Pulmonary artery endothelial cell (primary cell): Measurements from ENCODE around the gene FAM163B. TPM values are rescaled to one million over a fixed set of nuclear protein-coding genes. Genes with fewer than 3 reads are reported as not detected.

ENCODE experiments used
- DNase-seq: peaks from one replicate; pipeline ENCODE4 v3.0.0-alpha.2; 2011; ENCODE audit warnings: low read depth, low spot score
- total RNA-seq: library from RNA; depleted of rRNA; stranded (reverse); fragments of >200 nt; gene quantifications from 2 replicates; pipeline ENCODE4 v1.2.3, GENCODE V29; 2014

FAM163B gene
- total RNA-seq, 1 donor from 2014 or later: not detected

DNA sequence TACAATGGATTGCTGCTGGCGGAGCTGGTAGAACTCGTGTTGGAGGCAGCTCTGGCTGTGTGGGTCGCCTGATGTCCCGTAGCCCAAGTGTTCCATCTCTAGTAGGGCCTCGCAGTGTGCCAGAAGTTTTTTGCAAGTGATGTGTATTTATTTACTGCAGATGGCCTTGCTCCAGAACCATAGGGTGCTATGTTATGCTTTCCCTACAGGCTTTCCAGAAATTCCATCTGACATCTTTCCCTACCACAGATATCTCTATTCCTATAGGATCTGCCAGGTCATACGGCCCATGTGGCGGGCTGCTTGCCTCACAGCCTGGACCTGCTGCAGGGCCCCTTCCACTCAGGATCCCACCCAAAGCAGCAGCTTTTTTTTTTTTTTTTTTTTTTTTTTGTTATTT, 57.7 kb downstream of the FAM163B start:
- DNase-seq: no peak

DNA sequence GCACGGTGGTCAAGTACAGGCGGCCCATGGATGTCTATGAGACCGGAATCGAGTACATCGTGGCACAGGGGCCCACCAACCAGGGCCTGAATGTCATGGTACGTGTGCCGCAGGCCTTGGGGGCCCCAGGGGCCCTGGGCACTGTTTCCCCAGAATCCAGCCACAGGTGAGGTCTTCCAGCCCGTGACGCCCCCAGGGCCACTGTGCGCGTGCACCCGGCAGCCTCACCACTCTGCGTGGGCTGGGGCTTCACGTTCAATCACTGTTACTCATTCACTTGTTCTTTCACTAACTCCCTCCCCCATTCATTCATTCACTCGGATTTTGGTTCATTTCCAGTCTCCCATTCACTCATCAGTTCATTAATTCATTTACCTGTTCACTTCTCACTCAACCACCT, 62.1 kb downstream of the FAM163B start:
- DNase-seq: no peak

DNA sequence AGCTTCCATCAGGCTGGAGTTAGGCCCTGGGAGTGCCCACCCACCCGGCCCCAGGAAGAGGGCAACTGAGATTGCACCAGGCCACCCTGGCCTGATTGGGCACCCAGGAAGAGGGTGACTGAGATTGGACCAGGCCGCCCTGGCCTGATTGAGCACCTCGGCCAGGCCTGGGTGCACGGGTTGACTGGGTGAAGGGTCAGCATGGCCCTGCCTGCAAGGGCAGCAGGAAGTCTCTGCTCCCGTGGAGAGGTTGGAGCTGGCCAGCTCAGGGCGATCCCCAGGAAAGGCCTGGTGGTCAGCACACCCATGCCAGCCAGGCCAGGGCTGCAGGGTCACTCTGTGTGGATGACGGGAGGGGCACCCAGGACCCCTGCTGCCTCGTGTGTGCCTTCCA, 62.9 kb downstream of the FAM163B start:
- no peak for DNase-seq

DNA sequence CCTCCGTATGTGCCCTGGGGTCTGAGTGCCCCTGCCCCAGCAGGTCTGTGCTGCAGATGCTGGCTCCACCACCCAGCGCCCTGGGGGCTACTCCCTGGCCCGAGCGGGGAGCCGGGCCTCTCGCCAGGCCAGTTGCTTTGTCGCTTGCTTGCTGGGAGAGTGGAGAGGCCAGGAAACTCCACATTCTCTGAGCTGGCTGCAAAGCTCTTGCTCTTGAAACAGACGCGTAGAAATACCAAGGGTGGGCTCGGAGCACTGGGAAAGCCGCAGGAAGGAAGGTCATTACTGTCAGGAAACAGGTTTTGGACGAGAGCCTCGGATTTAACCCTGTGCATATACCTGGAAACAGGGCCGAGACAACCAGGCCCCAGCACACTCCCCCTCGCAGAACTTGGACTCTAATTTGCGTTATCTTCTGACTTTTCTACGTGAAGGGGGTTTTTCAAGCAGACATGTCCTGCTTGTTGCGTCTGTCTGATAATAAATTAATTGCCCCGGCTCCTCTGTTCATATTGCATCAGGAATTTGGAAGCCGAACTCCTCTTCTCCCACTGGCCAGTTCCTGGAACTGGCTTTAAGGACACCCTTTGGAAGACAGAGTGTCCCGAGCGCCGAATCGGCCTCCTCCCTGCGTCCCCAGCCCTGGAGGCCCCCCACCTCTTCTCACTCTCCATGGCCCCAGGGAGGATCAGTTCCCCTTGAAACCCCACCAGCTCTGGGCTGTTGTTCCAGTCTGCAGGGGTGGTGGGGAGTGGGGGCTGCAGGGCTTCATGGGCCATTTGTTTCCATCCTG, 63.5 kb downstream of the FAM163B start:
- no peak for DNase-seq

DNA sequence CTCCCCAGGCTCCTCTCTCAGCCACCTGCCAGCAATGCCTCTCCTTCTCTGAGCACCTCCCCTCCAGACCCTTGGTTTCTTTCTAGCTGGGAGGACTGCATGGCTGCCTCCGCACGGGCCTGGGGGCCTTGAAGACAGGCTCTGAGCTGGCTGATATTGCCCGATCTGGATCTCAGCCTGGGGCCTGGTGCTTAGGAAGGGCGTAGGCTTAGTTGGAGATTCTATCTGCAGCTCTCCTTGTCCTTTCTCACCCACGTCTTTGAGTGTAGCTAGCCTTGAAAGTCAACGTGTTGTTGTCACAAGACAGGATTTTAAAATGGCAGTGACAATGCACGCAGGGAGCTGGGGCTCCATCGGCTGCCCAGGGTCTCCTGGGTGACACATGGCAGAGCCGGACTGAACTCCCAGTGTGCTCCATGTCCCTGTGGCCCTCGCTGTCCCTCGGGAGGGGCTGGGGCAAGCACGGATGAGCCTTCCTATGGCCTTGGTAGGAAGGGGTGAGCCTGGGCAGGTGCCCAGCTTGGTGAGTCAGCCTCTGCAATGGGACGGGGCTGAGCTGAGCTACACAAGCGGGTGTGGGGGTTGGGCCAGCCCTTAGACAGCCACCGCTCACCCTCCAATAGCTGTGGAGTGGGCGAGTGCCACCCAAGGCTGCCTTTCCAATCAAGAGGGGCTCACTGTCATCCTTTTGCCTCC, 65.3 kb downstream of the FAM163B start:
- no peak for DNase-seq

DNA sequence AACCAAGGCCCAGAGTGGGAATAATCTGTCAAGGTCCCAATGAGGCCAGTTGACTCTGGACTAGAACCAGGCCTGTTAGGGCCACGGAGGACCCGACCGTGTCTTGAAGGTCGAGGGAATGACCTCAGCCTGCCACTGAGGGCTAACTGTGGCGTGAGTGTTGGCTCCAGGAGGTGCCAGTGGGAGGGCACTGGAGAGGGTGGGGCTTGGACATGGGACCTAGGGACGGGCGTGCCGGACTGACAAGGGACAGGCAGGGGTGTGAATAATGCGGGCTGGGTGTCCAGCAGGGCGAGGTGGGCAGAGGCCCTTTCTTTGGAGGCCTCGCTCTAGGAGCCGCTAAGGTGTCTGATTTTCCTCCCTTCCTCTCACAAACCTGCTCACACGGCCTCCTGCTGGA, 67.2 kb downstream of the FAM163B start:
- no peak for DNase-seq

DNA sequence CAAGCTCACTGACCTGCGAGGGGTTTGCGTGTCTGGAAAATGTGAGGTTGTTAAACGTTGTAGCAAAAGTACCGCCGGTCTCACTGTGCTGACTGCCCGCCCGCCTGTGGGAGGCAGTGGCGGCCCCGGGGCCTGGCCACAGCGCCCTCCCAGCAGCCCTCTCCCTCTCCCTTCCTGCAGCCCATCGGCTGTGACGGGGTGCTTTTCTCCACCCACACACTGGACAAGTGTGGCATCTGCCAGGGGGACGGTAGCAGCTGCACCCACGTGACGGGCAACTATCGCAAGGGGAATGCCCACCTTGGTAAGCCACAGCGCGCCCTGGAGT, 68.5 kb downstream of the FAM163B start:
- no peak for DNase-seq

DNA sequence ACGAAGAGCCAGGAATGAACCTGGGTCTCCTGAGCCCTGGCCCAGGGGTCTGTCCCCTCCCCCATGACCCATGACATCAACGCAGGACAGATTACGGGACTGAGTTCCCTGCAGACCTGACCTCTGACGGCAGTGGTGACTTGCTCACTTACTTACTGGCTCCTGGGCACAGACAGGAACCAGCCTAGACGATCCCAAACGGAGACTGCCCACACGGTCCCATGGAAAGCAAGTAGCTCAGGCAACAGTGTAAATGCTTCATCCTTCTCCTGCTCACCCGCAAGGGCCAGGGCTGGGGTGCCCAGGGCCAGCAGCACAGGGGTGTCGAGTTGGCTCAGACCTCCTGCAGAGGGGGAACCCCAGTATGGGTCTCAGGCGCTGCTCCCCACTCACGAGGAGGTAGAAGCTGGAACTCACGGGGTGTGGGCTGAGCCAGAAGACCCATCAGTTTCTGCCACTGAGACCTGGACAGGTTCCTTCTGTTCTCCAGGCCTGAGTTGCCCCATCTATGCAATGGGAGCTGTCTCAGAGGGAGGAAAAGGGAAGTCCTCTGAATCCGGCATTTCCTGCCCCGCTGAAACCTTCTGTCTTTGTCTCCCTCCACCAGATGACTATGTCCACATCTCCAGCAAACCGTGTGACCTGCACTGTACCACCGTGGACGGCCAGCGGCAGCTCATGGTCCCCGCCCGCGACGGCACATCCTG, 69.0 kb downstream of the FAM163B start:
- no peak for DNase-seq

DNA sequence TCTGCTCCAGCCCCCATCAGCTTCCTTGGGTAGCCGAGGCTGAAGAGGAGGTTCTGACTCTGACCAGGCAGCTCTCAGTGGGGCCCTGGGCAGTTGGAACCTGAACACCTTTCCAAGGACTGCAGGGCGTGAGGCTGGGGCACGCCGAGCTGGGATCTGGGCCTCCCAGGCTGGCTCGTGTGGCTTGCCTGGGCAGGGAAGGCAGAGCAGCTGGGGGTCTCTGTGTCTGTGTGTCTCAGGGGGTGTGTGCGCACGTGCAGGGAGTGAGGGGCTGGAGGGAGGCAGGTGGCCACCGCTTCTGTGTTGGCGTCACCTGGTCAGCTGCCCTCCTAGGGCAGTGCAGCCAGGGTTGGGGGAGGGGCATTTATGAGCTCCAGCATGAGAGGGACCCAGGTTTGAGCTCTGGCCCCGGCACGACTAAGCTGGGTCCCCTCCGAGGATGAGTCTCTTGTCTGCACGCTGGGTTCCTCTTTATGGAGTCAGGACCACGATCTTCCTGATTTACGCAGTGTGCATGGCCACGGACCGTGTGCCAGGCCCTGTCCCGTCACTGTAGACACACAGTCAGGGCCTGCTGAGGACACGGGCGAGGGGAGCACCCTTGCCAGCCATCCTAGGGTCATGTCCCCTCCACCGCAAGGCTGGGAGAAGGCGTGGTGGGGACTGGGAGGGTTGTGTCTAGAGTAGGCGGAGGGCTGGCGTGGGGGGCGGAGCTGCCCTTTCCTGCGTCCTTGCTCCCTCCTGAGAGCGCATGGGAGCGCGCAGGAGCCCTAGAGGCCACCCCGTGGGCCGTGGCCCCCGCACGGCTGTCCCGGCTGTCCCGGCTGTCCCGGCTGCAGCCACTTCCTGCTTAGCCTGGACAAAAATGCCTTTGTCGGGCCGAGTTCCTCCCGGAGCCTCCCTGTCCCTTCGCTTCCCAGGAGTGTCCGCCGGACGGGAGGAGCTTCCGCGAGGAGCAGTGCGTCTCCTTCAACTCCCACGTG, 70.0 kb downstream of the FAM163B start:
- DNase-seq: no peak

DNA sequence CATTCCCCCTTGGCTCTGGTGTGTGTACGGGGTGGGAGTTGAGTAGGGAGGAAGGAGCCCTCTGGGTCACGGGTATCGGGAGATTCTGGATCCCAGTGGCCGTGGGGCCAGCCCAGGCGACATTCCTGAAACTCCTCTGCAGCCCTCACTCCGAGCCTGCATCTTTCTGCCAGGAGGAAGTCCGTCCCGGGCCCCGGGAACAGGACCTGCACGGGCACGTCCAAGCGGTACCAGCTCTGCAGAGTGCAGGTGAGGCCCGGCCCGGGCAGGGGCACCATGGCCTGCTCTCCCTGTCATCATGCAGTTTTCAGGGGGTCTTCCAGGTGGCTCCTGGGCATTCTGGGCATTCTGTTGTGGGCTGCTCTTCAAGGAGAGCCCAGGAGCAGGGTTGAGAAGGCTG, 71.0 kb downstream of the FAM163B start:
- DNase-seq: no peak

DNA sequence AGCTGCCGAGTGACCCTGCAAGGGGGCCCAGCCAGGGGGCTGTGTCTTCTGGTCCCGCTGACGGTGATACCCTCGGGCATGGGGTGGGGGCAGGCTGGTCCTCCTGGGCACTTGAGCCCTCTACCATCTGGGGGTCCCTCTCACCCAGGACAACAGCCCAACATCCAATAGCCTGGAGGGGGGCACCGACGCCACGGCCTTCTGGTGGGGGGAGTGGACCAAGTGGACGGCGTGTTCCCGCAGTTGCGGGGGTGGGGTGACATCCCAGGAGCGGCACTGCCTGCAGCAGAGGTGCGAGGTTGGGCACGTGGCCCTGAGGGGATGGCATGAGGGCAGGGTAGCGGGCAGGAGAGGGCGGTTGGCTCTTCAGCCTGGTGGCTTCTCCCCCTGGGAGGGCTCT, 71.9 kb downstream of the FAM163B start:
- DNase-seq: no peak

DNA sequence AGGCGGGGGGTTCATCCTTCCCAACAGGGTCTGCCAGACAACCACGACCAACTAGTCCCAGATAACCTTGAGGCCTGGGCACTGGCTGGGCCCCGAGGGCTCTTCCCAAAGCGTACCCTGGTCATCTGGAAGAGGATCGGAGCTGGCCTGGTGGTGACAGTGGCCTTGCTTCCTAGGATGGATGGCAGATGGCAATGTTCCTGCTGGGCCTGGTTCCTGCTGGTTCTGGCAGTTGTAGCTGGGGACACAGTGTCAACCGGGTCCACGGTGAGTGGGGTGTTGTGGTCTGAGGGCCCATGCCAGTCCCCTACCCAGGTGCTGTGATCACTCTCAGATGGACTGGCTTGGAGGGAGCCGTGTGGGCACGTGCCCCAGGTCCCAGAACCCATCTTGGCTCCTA, 72.7 kb downstream of the FAM163B start:
- no peak for DNase-seq

DNA sequence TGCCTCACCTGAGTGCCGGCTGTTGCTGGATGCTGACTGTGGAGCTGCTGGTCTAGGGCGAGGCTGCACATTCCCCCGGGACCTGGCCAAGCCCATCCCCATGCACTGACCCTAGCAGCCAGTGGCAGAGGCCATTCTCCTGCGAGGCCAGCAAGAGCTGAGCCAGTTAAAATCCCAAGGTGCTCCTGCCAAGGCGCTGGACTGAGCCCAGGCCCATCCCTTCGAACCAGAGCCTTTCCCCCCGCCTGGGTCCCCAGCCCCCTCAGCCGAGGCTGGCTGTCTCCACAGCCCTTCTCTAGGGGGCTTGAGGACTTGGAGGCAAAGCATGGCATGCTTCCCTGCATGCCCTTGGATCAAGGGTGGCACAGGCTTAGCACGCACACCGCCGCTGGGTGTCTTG, 73.1 kb downstream of the FAM163B start:
- no peak for DNase-seq

DNA sequence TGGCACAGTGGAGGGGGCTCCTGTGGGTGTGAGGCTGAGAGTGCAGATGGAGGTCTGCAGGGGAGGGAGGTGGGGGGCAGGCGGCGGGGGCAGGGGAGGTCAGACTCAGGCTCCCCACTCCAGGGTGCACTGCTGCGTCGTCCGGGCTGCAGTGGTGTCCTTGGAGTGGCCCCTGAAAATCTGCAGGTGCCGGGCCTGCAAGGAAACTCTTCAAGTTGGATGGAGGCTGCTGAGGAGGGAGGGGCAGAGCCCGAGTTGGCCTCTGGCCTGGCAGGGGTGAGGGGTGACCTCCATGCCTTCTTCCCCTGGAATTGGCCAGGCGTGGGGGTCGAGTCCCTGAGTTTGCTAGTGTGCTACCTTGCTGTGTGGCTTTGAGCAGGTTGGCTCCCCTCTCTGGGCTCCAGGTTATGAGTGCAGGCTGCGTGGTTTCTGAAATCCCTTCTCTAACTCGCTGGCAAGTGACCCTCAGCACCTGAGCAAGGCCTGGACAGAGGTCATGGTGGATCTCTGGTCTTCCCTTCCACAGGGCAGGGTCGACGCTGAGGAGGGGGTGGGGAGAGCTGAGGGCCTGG, 73.8 kb downstream of the FAM163B start:
- no peak for DNase-seq

DNA sequence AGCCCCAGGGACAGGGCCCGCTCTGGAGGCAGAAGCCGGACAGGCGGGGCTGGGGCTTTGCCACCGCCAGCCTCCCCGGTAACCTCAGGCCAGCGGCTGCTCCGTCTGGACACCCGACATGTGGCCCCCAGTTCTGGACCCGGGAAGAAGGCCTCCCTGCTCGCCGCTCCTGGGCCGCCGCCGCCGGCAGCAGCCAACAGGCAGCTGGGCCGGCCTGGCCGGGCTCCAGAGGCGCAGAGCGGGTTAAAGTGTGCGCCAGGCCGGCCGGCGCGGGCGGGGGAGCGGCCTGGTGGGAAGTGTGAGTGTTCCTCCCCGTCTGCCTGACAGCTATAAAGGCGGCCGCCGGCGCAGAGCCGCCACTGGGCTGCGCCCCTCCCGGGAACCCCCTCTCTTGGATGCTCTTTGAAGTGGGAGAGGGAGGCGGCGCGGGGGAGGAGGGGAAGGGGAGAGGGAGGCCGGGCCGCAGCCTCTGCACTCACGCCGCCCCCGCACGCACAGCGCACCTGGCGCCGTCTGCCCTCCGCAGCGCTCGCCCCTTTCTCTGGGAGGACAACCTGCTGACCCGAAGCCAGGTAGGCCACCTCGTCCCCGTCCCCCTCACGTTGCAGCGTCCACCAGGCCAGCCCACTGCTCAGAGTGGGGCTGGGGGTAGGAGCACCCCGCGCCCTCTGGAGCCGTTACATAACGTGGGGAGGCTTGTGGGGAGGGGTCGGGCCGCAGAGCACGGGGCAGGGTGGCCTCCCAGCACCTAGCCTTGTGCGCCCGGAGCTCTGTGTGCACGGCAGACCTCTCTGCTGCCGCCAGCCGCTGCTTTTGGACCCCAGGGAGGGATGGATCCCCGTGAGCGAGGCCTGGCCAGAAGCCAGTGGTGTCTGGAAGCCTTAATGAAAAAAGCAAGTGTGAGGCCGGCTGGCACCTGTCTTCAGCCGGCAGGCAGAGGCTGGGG, 74.6 kb downstream of the FAM163B start, which contains the start of gene ADAMTSL2:
Gene ADAMTSL2, plus strand, starts transcription at position 359 of the 946 bp plus-strand sequence. CDS start 2,009 bp downstream, outside the sequence.
- DNase-seq: no peak

DNA sequence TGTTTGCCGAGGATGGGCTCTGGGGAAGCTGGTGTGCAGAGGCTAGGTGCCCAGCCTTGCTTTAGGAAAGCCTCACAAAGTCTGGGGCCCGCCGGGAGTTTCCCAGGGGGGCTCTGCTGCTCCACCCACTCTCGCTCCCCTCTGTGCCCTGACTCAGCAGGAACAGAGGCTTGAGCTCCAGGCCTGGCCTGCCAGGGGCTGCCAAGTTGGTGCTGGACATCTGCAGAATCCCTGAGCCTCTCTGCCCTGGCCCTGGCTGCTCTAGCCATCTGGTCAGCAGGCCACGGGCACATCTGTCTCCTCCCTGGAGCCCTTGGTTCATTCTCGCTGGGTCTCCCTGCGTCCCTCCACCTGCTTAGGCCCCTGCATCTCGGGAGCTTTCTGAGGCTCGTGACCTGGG, 75.3 kb downstream of the FAM163B start:
- no peak for DNase-seq

DNA sequence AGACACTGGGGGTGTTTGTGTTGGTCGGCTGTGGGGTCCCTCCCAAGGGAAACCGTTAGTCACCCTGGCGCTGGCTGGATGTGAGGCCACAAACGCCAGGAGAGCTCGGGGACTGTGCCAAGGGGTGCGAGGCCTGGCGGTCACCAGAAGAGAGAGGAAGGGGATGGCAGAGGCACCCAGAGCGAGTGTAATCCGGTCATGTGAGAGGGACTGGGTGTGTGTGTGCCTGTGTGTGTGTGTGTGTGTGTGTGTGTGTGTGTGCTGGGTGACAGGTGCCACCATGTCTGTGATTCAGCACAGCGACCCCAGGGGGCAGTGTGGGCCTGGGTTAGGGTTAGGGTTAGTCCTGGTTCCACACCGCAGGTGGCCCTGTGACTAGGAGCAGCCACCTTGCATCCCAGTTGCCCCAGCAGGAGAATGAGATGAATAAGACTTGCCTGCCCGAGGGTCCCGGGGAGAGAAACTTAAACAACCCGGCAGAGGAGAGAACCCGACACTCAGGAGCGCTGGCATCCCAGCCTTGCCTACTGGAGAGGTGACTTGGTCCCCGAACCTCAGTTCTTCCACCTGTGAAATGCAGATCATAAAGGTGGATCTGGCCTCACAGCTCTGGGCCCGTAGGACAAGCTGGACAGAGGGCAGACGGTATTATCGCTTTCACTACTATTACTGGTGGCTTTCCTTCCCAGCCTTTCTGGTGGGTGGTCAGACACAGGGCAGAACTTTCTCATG, 76.1 kb downstream of the FAM163B start:
- no peak for DNase-seq

DNA sequence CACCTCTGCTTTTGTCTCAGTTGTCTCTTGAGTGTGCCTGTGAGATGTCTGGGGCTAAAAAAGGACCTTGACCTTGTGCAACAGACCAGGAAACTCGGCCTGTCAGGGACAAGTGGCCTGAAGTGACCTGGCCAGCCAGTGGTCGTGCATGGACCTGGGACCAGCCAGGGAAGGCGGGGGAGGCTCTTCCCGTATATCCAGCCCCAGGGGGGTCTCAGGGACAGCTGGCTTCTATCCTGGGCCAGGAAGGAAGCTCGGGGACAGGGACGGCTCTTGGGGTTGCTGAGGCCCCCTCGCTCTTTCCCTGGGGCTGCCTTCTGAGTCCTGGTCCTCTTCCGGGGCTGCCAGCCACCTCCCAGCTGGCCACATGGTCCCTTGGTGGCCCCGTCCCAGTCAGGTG, 77.9 kb downstream of the FAM163B start:
- DNase-seq: no peak

DNA sequence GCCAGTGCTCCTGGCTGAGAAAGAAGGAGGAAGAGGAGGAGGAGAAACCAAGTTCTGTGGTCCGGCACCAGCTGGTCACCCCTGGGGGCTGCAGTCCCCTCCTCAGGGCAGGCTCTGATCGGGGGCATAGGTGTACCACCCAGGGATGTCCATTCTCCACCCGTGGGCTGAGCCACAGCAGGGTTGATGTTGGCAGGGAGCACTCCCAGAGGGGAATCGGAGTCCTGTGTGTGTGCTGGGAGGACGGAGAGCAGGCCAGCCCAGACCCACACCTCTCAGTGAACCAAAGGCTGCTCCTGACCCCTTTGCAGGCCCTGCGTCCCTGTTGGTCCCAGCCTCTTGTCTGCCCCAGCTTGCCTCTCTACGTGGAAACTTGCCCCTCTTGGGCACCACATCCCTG, 79.3 kb downstream of the FAM163B start:
- DNase-seq: no peak
